ENCODE data around the gene GPBP1L1.

The GPBP1L1 gene

GRCh38 chr1:45669859-45670655 lies 16.3 kb downstream of the GPBP1L1 start:
- POLR2A ChIA-PET, result interaction anchor here (0.8 kb wide), 1 partner anchor 16 kb away, joined by 6 read pairs; the partner anchor contains the start of gene GPBP1L1
- Histone ChIP-seq H3K27ac (ENCODE audit: insufficient read depth in 1 of 2, low read depth in 1 of 2, low read length in 2 of 2, poor library complexity in 1 of 2, severe bottlenecking in 2 of 2) (no peak overlapping the region), H3K4me3 (ENCODE audit: control insufficient read depth in 1 of 7, extremely low read depth in 1 of 7, insufficient read depth in 4 of 7, low read depth in 2 of 7, low read length in 6 of 7) (no peak overlapping the region)

GRCh38 chr1:45669379-45669778 lies 17.0 kb downstream of the GPBP1L1 start:
- no peak for DNase-seq
- Histone ChIP-seq H3K4me3 (ENCODE audit: control insufficient read depth in 1 of 7, extremely low read depth in 1 of 7, insufficient read depth in 4 of 7, low read depth in 2 of 7, low read length in 6 of 7) (no peak overlapping the region), H3K4me1 (ENCODE audit: control extremely low read depth in 1 of 4, control insufficient read depth in 4 of 4, insufficient read depth in 4 of 4, low read length in 3 of 4) (peaks cover 0 to 3% (median 0%) of the 10 kb centered on the region in 4 experiments), H3K27ac (ENCODE audit: insufficient read depth in 1 of 2, low read depth in 1 of 2, low read length in 2 of 2, poor library complexity in 1 of 2, severe bottlenecking in 2 of 2) (no peak overlapping the region), H3K9me3 (ENCODE audit: control extremely low read depth in 1 of 5, control insufficient read depth in 4 of 5, insufficient read depth in 2 of 5, low read depth in 1 of 5, low read length in 4 of 5) (no peaks in the 10 kb centered on the region), H3K36me3 (ENCODE audit: control insufficient read depth in 4 of 4, insufficient read depth in 4 of 4, low read length in 3 of 4) (peaks cover under 1 to 20% (median 9%) of the 10 kb centered on the region in 4 experiments), H3K27me3 (replicated peaks in 2 of 5; ENCODE audit: control insufficient read depth in 4 of 5, insufficient read depth in 5 of 5, low read length in 4 of 5) (no peaks in the 10 kb centered on the region)
- no CpG with 5 or more reads among the region's 1 CpG for WGBS (ENCODE audit: insufficient coverage)
- ChIA-PET POLR2A (no interaction called here), CTCF (interaction anchor here (0.6 to 2.5 kb wide), 2 partner anchors 13 to 368 kb away, joined by 3 to 10 read pairs; no protein-coding TSS in a partner anchor)

More at GRCh38 chr1:45669859-45670655, 16.3 kb downstream of the GPBP1L1 start:
- no peak for DNase-seq
- Histone ChIP-seq H3K4me1 (ENCODE audit: control extremely low read depth in 1 of 4, control insufficient read depth in 4 of 4, insufficient read depth in 4 of 4, low read length in 3 of 4) (peaks cover 0 to 3% (median 0%) of the 10 kb centered on the region in 4 experiments), H3K27me3 (replicated peaks in 2 of 5; ENCODE audit: control insufficient read depth in 4 of 5, insufficient read depth in 5 of 5, low read length in 4 of 5) (no peaks in the 10 kb centered on the region), H3K36me3 (ENCODE audit: control insufficient read depth in 4 of 4, insufficient read depth in 4 of 4, low read length in 3 of 4) (peaks cover 4 to 22% (median 11%) of the 10 kb centered on the region in 4 experiments), H3K9me3 (ENCODE audit: control extremely low read depth in 1 of 5, control insufficient read depth in 4 of 5, insufficient read depth in 2 of 5, low read depth in 1 of 5, low read length in 4 of 5) (no peaks in the 10 kb centered on the region)
- WGBS (ENCODE audit: insufficient coverage), result 100% methylated on average over 2 of the region's 6 CpGs
- CTCF ChIA-PET, result no interaction called here

GRCh38 chr1:45668526-45668925 lies 17.8 kb downstream of the GPBP1L1 start:
- Histone ChIP-seq H3K9me3 (ENCODE audit: control extremely low read depth in 1 of 5, control insufficient read depth in 4 of 5, insufficient read depth in 2 of 5, low read depth in 1 of 5, low read length in 4 of 5) (no peaks in the 10 kb centered on the region), H3K4me1 (ENCODE audit: control extremely low read depth in 1 of 4, control insufficient read depth in 4 of 4, insufficient read depth in 4 of 4, low read length in 3 of 4) (peaks cover 0 to 3% (median 0%) of the 10 kb centered on the region in 4 experiments), H3K27me3 (replicated peaks in 2 of 5; ENCODE audit: control insufficient read depth in 4 of 5, insufficient read depth in 5 of 5, low read length in 4 of 5) (no peaks in the 10 kb centered on the region), H3K27ac (ENCODE audit: insufficient read depth in 1 of 2, low read depth in 1 of 2, low read length in 2 of 2, poor library complexity in 1 of 2, severe bottlenecking in 2 of 2) (no peak overlapping the region), H3K4me3 (ENCODE audit: control insufficient read depth in 1 of 7, extremely low read depth in 1 of 7, insufficient read depth in 4 of 7, low read depth in 2 of 7, low read length in 6 of 7) (no peak overlapping the region), H3K36me3 (ENCODE audit: control insufficient read depth in 4 of 4, insufficient read depth in 4 of 4, low read length in 3 of 4) (peaks cover 0 to 16% (median 4%) of the 10 kb centered on the region in 4 experiments)
- POLR2A ChIA-PET, result no interaction called here
- WGBS (ENCODE audit: insufficient coverage), result 92% methylated on average over 1 of the region's 4 CpGs
- CTCF ChIA-PET, result interaction anchor here (0.6 to 2.5 kb wide), 2 partner anchors 14 to 369 kb away, joined by 3 to 10 read pairs; no protein-coding TSS in a partner anchor
- DNase-seq, result no peak

- CTCF ChIA-PET, result interaction anchor here (2.5 kb wide), 1 partner anchor 15 kb away, joined by 10 read pairs; no protein-coding TSS in a partner anchor
- Histone ChIP-seq H3K36me3 (ENCODE audit: control insufficient read depth in 4 of 4, insufficient read depth in 4 of 4, low read length in 3 of 4) (peaks cover 0 to 9% (median 4%) of the 10 kb centered on the region in 4 experiments), H3K4me1 (ENCODE audit: control extremely low read depth in 1 of 4, control insufficient read depth in 4 of 4, insufficient read depth in 4 of 4, low read length in 3 of 4) (peaks cover 0 to 1% (median 0%) of the 10 kb centered on the region in 4 experiments), H3K9me3 (ENCODE audit: control extremely low read depth in 1 of 5, control insufficient read depth in 4 of 5, insufficient read depth in 2 of 5, low read depth in 1 of 5, low read length in 4 of 5) (no peaks in the 10 kb centered on the region), H3K27ac (ENCODE audit: insufficient read depth in 1 of 2, low read depth in 1 of 2, low read length in 2 of 2, poor library complexity in 1 of 2, severe bottlenecking in 2 of 2) (no peak overlapping the region), H3K4me3 (ENCODE audit: control insufficient read depth in 1 of 7, extremely low read depth in 1 of 7, insufficient read depth in 4 of 7, low read depth in 2 of 7, low read length in 6 of 7) (no peak overlapping the region), H3K27me3 (replicated peaks in 2 of 5; ENCODE audit: control insufficient read depth in 4 of 5, insufficient read depth in 5 of 5, low read length in 4 of 5) (no peaks in the 10 kb centered on the region)
- POLR2A ChIA-PET, result no interaction called here
- WGBS (ENCODE audit: insufficient coverage), result 86% methylated on average over 4 of the region's 8 CpGs
- no peak for DNase-seq
These were observed 18.8 kb downstream of the GPBP1L1 start for GRCh38 chr1:45667321-45668111.

DNA sequence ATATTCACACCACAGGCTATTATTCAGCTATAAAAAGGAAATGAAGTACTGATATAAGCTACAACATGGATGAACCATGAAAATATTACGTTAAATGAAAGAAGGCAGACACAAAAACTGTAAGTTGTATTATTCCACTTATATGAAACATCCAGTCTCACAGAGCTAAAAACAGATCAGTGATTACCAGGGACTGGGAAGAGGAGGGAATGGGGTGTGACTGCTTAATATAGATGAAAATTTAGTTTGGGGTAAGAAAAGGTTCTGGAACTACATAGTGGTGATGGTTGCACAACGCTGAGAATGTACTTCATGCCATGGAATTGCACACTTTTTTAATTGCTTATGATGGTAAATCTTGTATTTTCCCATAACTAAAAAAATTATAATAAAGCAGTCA lies 19.5 kb downstream of the GPBP1L1 start:
- no peaks in the 10 kb centered on the region for H3K9me3 ChIP-seq (ENCODE audit: control extremely low read depth in 1 of 5, control insufficient read depth in 4 of 5, insufficient read depth in 2 of 5, low read depth in 1 of 5, low read length in 4 of 5)
- CTCF ChIA-PET, result no interaction called here
- no peak overlapping the region for H3K4me3 ChIP-seq (ENCODE audit: control insufficient read depth in 1 of 7, extremely low read depth in 1 of 7, insufficient read depth in 4 of 7, low read depth in 2 of 7, low read length in 6 of 7)
- POLR2A ChIA-PET, result no interaction called here
- H3K27ac ChIP-seq (ENCODE audit: insufficient read depth in 1 of 2, low read depth in 1 of 2, low read length in 2 of 2, poor library complexity in 1 of 2, severe bottlenecking in 2 of 2), result no peak overlapping the region
- H3K36me3 ChIP-seq (ENCODE audit: control insufficient read depth in 4 of 4, insufficient read depth in 4 of 4, low read length in 3 of 4), result peaks cover 0 to 9% (median 4%) of the 10 kb centered on the region in 4 experiments
- H3K4me1 ChIP-seq (ENCODE audit: control extremely low read depth in 1 of 4, control insufficient read depth in 4 of 4, insufficient read depth in 4 of 4, low read length in 3 of 4), result peaks cover 0 to 1% (median 0%) of the 10 kb centered on the region in 4 experiments
- H3K27me3 ChIP-seq (replicated peaks in 2 of 5; ENCODE audit: control insufficient read depth in 4 of 5, insufficient read depth in 5 of 5, low read length in 4 of 5), result no peaks in the 10 kb centered on the region
- no peak for DNase-seq
- no CpG with 5 or more reads among the region's 2 CpGs for WGBS (ENCODE audit: insufficient coverage)

GRCh38 chr1:45660336-45660735 lies 26.0 kb downstream of the GPBP1L1 start:
- no peaks in the 10 kb centered on the region for H3K27me3 ChIP-seq (replicated peaks in 2 of 5; ENCODE audit: control insufficient read depth in 4 of 5, insufficient read depth in 5 of 5, low read length in 4 of 5)
- H3K27ac ChIP-seq (ENCODE audit: insufficient read depth in 1 of 2, low read depth in 1 of 2, low read length in 2 of 2, poor library complexity in 1 of 2, severe bottlenecking in 2 of 2), result no peak overlapping the region
- no peaks in the 10 kb centered on the region for H3K4me1 ChIP-seq (ENCODE audit: control extremely low read depth in 1 of 4, control insufficient read depth in 4 of 4, insufficient read depth in 4 of 4, low read length in 3 of 4)
- ChIA-PET CTCF (interaction anchor here (0.6 kb wide), 1 partner anchor 316 kb away, joined by 3 read pairs; no protein-coding TSS in a partner anchor), POLR2A (no interaction called here)
- H3K9me3 ChIP-seq (ENCODE audit: control extremely low read depth in 1 of 5, control insufficient read depth in 4 of 5, insufficient read depth in 2 of 5, low read depth in 1 of 5, low read length in 4 of 5), result no peaks in the 10 kb centered on the region
- no peak for DNase-seq
- peaks cover 25 to 55% (median 50%) of the 10 kb centered on the region in 4 experiments for H3K36me3 ChIP-seq (ENCODE audit: control insufficient read depth in 4 of 4, insufficient read depth in 4 of 4, low read length in 3 of 4)
- H3K4me3 ChIP-seq (ENCODE audit: control insufficient read depth in 1 of 7, extremely low read depth in 1 of 7, insufficient read depth in 4 of 7, low read depth in 2 of 7, low read length in 6 of 7), result no peak overlapping the region
- no CpG with 5 or more reads among the region's 2 CpGs for WGBS (ENCODE audit: insufficient coverage)

Measured in common myeloid progenitor, CD34-positive (primary cell).